Measurements from ENCODE around the gene KIF5B. TPM values are rescaled to one million over a fixed set of nuclear protein-coding genes. Genes with fewer than 3 reads are reported as not detected.

KIF5B gene
- polyA plus RNA-seq, 6 donors from 2014 or later, result 20.4 to 26.9 (median 25.0) TPM

GRCh38 chr10:32031424-32031823 is 24.8 kb downstream of the KIF5B start:
- Mint-ChIP-seq H3K36me3 (peaks cover 38 to 39% of the 10 kb centered on the region in 2 donors), H3K27me3 (no peaks in the 10 kb centered on the region), H3K4me1 (peaks cover 0 to 6% (median 0%) of the 10 kb centered on the region in 3 donors), H3K9me3 (no peaks in the 10 kb centered on the region), H3K27ac (peak overlapping the region in 1 of 6 donors; percentile 2), H3K4me3 (no peak overlapping the region)
- no peak for ATAC-seq (ENCODE audit: low read depth in 2 of 2)
- DNase-seq, result no peak

GRCh38 chr10:32028710-32029109 is 27.5 kb downstream of the KIF5B start:
- Mint-ChIP-seq H3K4me3 (no peak overlapping the region), H3K4me1 (peaks cover under 1 to 6% (median 1%) of the 10 kb centered on the region in 3 donors), H3K27me3 (no peaks in the 10 kb centered on the region), H3K27ac (no peak overlapping the region), H3K9me3 (no peaks in the 10 kb centered on the region), H3K36me3 (peaks cover 22 to 31% of the 10 kb centered on the region in 2 donors)
- ATAC-seq (ENCODE audit: low read depth in 2 of 2) (no peak), DNase-seq (no peak)

GRCh38 chr10:32023264-32023663 is 33.0 kb downstream of the KIF5B start:
- H3K4me1 Mint-ChIP-seq, result peaks cover 7 to 9% (median 8%) of the 10 kb centered on the region in 3 donors

GRCh38 chr10:32017044-32017443 is 39.2 kb downstream of the KIF5B start:
- Mint-ChIP-seq H3K27ac (no peak overlapping the region), H3K27me3 (no peaks in the 10 kb centered on the region)

More at GRCh38 chr10:32023264-32023663, 33.0 kb downstream of the KIF5B start:
- Mint-ChIP-seq H3K36me3 (peaks cover 7 to 19% of the 10 kb centered on the region in 2 donors), H3K9me3 (no peaks in the 10 kb centered on the region), H3K27ac (peak overlapping the region in 5 of 6 donors; percentile 1 to 75 (median 46)), H3K27me3 (no peaks in the 10 kb centered on the region), H3K4me3 (no peak overlapping the region)
- DNase-seq (no peak), ATAC-seq (ENCODE audit: low read depth in 2 of 2) (no peak)

DNA sequence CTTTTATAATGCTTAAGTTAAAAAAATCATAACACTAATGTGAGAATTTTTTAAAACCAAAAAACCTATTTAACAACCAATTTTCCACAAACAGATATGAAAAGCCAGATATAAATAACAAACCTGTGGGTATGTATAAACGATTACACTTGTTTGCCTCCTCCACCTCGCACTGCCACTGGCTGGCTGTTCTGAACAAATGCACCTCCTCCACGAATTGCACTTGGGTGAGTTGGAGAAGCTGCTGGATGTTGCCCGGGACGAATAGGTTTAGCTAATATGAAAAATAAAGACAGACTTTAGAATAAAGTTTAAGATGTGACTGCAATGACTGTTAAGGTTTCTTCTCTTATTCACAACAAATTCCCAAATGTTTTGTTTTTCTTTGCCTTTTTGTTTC is 40.8 kb downstream of the KIF5B start:
- Mint-ChIP-seq H3K4me3 (no peak overlapping the region), H3K27ac (peak overlapping the region in 2 of 6 donors; percentile 1 to 73), H3K4me1 (peaks cover 0 to 3% (median 0%) of the 10 kb centered on the region in 3 donors), H3K36me3 (peaks cover 16 to 28% of the 10 kb centered on the region in 2 donors), H3K9me3 (no peaks in the 10 kb centered on the region), H3K27me3 (no peaks in the 10 kb centered on the region)
- DNase-seq (no peak), ATAC-seq (ENCODE audit: low read depth in 2 of 2) (no peak)

More at GRCh38 chr10:32017044-32017443, 39.2 kb downstream of the KIF5B start:
- ATAC-seq (ENCODE audit: low read depth in 2 of 2), result no peak
- Mint-ChIP-seq H3K9me3 (no peaks in the 10 kb centered on the region), H3K4me3 (no peak overlapping the region), H3K4me1 (peaks cover 0 to 3% (median 0%) of the 10 kb centered on the region in 3 donors), H3K36me3 (peaks cover 16 to 36% of the 10 kb centered on the region in 2 donors)
- DNase-seq, result no peak

- H3K36me3 Mint-ChIP-seq, result peaks cover 5 to 7% of the 10 kb centered on the region in 2 donors
Measured at GRCh38 chr10:32007026-32007425, 49.2 kb downstream of the KIF5B start.

DNA sequence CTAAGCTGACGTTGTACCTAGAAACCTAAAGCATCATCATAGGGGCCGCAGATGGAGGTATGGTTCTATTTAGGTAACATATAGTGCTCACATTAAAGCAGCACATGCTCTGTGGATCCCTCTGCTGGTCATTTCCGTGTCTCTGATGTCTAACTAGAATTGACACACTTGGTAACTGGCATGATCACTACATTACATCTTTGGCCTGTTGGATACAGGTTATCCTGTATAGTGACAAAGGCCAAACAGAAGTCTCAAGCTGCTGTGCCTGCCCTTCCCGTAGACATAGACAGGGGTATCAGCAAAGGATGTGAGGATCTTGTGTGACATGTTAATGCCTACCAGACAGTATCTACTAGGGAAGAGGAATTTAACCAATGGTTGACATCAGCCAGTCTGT is 51.2 kb downstream of the KIF5B start:
- H3K4me3 Mint-ChIP-seq, result no peak overlapping the region
- H3K27ac Mint-ChIP-seq, result peak overlapping the region in 2 of 6 donors; percentile 47 to 68
- peaks cover 0 to 12% (median 4%) of the 10 kb centered on the region in 3 donors for H3K4me1 Mint-ChIP-seq
- no peaks in the 10 kb centered on the region for H3K27me3 Mint-ChIP-seq
- peaks cover 0 to 5% of the 10 kb centered on the region in 2 donors for H3K36me3 Mint-ChIP-seq
- ATAC-seq (ENCODE audit: low read depth in 2 of 2), result peak; percentile 59 to 65
- H3K9me3 Mint-ChIP-seq, result no peaks in the 10 kb centered on the region
- no peak for DNase-seq

More at GRCh38 chr10:32007026-32007425, 49.2 kb downstream of the KIF5B start:
- H3K27ac Mint-ChIP-seq, result peak overlapping the region in 2 of 6 donors; percentile 5 to 16
- DNase-seq, result no peak
- no peak for ATAC-seq (ENCODE audit: low read depth in 2 of 2)
- no peak overlapping the region for H3K4me3 Mint-ChIP-seq
- no peaks in the 10 kb centered on the region for H3K27me3 Mint-ChIP-seq
- peaks cover 0 to 4% (median 0%) of the 10 kb centered on the region in 3 donors for H3K4me1 Mint-ChIP-seq
- H3K9me3 Mint-ChIP-seq, result no peaks in the 10 kb centered on the region

DNA sequence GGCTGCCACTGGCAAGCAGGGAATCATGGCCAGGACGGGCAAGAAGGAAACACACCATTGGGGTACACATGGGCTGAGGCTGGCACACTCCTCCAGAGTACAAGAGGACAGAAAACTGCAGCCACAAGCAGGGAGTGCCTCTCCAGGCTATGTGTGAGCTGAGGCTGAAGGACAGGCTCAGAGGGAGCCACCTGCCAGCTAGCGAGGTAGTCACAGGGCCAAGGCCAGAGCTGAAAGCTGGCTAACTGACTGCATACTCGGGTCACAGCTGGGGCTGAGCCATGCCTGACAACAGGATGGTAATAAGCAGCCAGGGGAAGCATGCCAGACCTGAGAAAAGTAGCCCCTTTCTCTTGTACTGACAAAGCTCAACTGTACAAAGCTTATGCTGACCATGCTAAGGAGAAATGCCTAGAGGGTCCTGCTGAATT is 52.0 kb downstream of the KIF5B start:
- H3K36me3 Mint-ChIP-seq, result peaks cover 0 to 4% of the 10 kb centered on the region in 2 donors
- DNase-seq (no peak), ATAC-seq (ENCODE audit: low read depth in 2 of 2) (no peak)
- no peaks in the 10 kb centered on the region for H3K9me3 Mint-ChIP-seq
- H3K27ac Mint-ChIP-seq, result peak overlapping the region in 3 of 6 donors; percentile 11 to 57 (median 47)
- H3K4me1 Mint-ChIP-seq, result peaks cover 0 to 12% (median 4%) of the 10 kb centered on the region in 3 donors
- H3K27me3 Mint-ChIP-seq, result no peaks in the 10 kb centered on the region
- H3K4me3 Mint-ChIP-seq, result no peak overlapping the region

DNA sequence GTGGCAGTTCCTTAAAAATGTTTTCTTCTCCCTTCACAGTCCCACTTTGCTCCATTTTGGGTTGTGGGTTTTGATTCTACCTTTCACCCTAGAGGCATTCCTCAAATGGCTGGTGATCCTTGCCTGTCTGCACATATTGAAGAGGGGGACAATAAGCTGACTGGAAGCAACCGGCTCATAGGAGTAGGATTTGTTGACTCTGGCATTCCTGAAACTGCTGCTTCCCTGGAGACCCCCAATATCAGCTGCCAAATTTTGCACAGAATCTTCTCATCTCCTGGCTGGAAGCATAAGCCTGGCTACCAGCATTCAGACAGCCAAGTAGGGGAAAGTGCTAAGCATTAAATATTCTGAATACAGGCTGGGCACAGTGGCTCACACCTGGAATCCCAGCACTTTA is 53.7 kb downstream of the KIF5B start:
- Mint-ChIP-seq H3K27me3 (no peaks in the 10 kb centered on the region), H3K36me3 (no peaks in the 10 kb centered on the region), H3K27ac (peak overlapping the region in 3 of 6 donors; percentile 54 to 74 (median 56)), H3K9me3 (no peaks in the 10 kb centered on the region), H3K4me3 (no peak overlapping the region), H3K4me1 (peaks cover 0 to 12% (median 4%) of the 10 kb centered on the region in 3 donors)
- ATAC-seq (ENCODE audit: low read depth in 2 of 2) (no peak), DNase-seq (no peak)

- Mint-ChIP-seq H3K4me1 (peaks cover 0 to 12% (median 4%) of the 10 kb centered on the region in 3 donors), H3K9me3 (no peaks in the 10 kb centered on the region), H3K27ac (no peak overlapping the region), H3K36me3 (no peaks in the 10 kb centered on the region), H3K4me3 (peak overlapping the region in 1 of 8 donors; percentile 37), H3K27me3 (no peaks in the 10 kb centered on the region)
- ATAC-seq (ENCODE audit: low read depth in 2 of 2) (no peak), DNase-seq (no peak)
Measured at GRCh38 chr10:32000937-32001336, 55.3 kb downstream of the KIF5B start.

DNA sequence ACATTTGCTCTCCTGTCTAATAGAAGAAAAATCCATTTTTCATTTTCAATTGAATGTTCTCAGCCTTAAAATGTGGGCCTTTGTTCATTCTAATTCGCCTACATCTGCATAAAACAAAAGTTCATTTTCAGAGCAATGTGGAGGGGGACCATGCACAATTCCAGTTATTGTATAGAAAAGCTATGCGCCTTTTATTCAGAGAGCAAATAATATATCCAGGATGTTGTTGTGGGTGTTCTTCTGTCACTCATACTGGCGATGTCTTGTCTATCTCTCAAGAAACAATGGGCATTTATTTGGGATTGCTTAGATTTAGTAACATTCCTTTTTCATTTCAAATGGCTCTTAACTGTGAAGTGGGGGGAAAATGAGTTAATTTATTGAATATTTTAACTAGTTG is 56.4 kb downstream of the KIF5B start:
- Mint-ChIP-seq H3K4me1 (peaks cover 0 to 12% (median 4%) of the 10 kb centered on the region in 3 donors), H3K27me3 (no peaks in the 10 kb centered on the region), H3K4me3 (no peak overlapping the region), H3K27ac (no peak overlapping the region), H3K9me3 (no peaks in the 10 kb centered on the region), H3K36me3 (no peaks in the 10 kb centered on the region)
- DNase-seq (no peak), ATAC-seq (ENCODE audit: low read depth in 2 of 2) (no peak)

DNA sequence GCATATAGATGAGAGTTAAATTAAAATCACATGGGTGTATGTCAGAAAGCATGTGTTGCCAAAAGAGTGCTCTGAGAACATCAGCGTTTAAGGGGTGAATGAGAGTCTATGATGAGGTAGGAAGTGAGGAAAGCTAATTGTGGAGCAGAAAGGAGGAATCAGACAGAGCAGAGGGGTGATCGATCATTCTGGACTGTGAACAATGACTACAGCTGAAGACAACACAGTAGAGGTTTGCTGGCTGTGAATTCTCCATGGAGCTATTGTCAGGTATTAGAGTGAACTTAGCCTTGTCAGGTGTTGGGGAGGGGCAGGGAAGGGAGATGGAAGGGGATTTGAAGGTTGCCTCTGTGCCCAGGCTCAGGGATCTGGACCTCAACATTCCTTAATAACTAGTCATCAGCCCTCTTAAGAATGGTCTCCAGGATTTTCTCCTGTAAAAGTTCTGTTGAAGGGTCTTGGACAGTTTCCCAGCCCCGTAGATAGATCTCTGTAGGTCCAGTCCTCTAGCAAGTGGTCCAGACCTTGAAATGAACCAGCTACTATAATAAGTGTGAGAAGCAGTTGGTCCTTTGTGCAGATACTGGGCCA is 57.1 kb downstream of the KIF5B start:
- H3K9me3 Mint-ChIP-seq, result no peaks in the 10 kb centered on the region
- H3K27me3 Mint-ChIP-seq, result no peaks in the 10 kb centered on the region
- DNase-seq (no peak), ATAC-seq (ENCODE audit: low read depth in 2 of 2) (no peak)
- no peak overlapping the region for H3K4me3 Mint-ChIP-seq
- H3K36me3 Mint-ChIP-seq, result no peaks in the 10 kb centered on the region
- H3K4me1 Mint-ChIP-seq, result peaks cover 0 to 12% (median 4%) of the 10 kb centered on the region in 3 donors
- peak overlapping the region in 1 of 6 donors; percentile 0 for H3K27ac Mint-ChIP-seq

- ATAC-seq (ENCODE audit: low read depth in 2 of 2), result no peak
- H3K9me3 Mint-ChIP-seq, result no peaks in the 10 kb centered on the region
- H3K27me3 Mint-ChIP-seq, result peaks cover 0 to 3% (median 0%) of the 10 kb centered on the region in 3 donors
Measured at GRCh38 chr10:31994926-31995325, 61.3 kb downstream of the KIF5B start.

DNA sequence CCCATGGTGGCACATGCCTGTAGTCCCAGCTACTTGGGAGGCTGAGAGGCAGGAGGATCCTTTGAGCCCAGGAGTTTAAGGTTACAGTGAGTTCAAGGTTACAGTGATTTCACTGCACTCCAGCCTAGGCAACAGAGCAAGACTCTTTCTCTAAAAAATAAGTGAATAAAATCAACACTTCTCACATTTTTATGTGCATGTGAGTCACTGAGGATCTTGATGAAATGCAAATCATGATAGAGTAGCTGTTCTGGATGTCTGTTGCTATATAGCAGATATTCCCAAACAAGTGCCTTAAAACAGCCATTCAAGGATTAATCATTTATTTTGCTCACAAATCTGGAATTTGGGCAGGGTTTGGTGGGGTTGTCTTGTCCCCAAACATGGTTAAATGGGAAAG is 65.3 kb downstream of the KIF5B start:
- H3K27ac Mint-ChIP-seq, result no peak overlapping the region
- H3K9me3 Mint-ChIP-seq, result peaks cover 0 to 10% (median 3%) of the 10 kb centered on the region in 7 donors
- ATAC-seq (ENCODE audit: low read depth in 2 of 2) (no peak), DNase-seq (no peak)
- H3K4me1 Mint-ChIP-seq, result no peaks in the 10 kb centered on the region
- peaks cover 0 to 5% (median 3%) of the 10 kb centered on the region in 3 donors for H3K27me3 Mint-ChIP-seq
- H3K36me3 Mint-ChIP-seq, result no peaks in the 10 kb centered on the region
- H3K4me3 Mint-ChIP-seq, result no peak overlapping the region

More at GRCh38 chr10:31994926-31995325, 61.3 kb downstream of the KIF5B start:
- no peak for DNase-seq
- no peak overlapping the region for H3K27ac Mint-ChIP-seq
- H3K4me3 Mint-ChIP-seq, result no peak overlapping the region
- no peaks in the 10 kb centered on the region for H3K36me3 Mint-ChIP-seq
- H3K4me1 Mint-ChIP-seq, result no peaks in the 10 kb centered on the region
